Muscle of arm (tissue), 12 donors: ENCODE measurements around the gene HIVEP3. TPM values are rescaled to one million over a fixed set of nuclear protein-coding genes. Genes with fewer than 3 reads are reported as not detected.
A peak's percentile ranks its signal among the peaks of the same experiment; 100 is the strongest.

ENCODE experiments used
- DNase-seq: peaks from one replicate; pipeline ENCODE4 v3.0.0-alpha.2; 2013
- polyA plus RNA-seq, 12 donors: library from polyadenylated mRNA; unstranded; fragments of 120-200 nt; gene quantifications; one replicate each; pipeline ENCODE4 v1.2.1, GENCODE V29; 2013; ENCODE audit not compliant: insufficient read length in 12 of 12

The HIVEP3 gene
- polyA plus RNA-seq, 12 donors = 1.9 to 3.7 (median 2.3) TPM; not detected in 1

GRCh38 chr1:41683681-41684500, 234.8 kb downstream of the HIVEP3 start:
- no peak for DNase-seq

- no peak for DNase-seq
These were observed 235.7 kb downstream of the HIVEP3 start for GRCh38 chr1:41682845-41683625.

- DNase-seq = no peak
These were observed 236.6 kb downstream of the HIVEP3 start for GRCh38 chr1:41682149-41682548.

GRCh38 chr1:41681331-41682098, 237.2 kb downstream of the HIVEP3 start:
- DNase-seq = no peak

- no peak for DNase-seq
These were observed 238.7 kb downstream of the HIVEP3 start for GRCh38 chr1:41679994-41680393.

- DNase-seq = no peak
These were observed 239.2 kb downstream of the HIVEP3 start for GRCh38 chr1:41679531-41679930.

GRCh38 chr1:41678111-41678878, 240.4 kb downstream of the HIVEP3 start:
- peak; percentile 55 for DNase-seq

- peak; percentile 66 for DNase-seq
These were observed 241.1 kb downstream of the HIVEP3 start for GRCh38 chr1:41677620-41678019.

- no peak for DNase-seq
These were observed 243.3 kb downstream of the HIVEP3 start for GRCh38 chr1:41675401-41675800.

- DNase-seq = no peak
These were observed 244.2 kb downstream of the HIVEP3 start for GRCh38 chr1:41674522-41674921.

- DNase-seq = no peak
These were observed 244.9 kb downstream of the HIVEP3 start for GRCh38 chr1:41673806-41674205.

GRCh38 chr1:41673378-41673777, 245.3 kb downstream of the HIVEP3 start:
- no peak for DNase-seq

- DNase-seq = peak; percentile 70
These were observed 245.9 kb downstream of the HIVEP3 start for GRCh38 chr1:41672641-41673361.

GRCh38 chr1:41672173-41672572, 246.5 kb downstream of the HIVEP3 start:
- no peak for DNase-seq

GRCh38 chr1:41671116-41671755, 247.5 kb downstream of the HIVEP3 start:
- no peak for DNase-seq

- DNase-seq = no peak
These were observed 248.3 kb downstream of the HIVEP3 start for GRCh38 chr1:41670217-41670957.

- DNase-seq = no peak
These were observed 249.8 kb downstream of the HIVEP3 start for GRCh38 chr1:41668967-41669366.

GRCh38 chr1:41668054-41668660, 250.6 kb downstream of the HIVEP3 start:
- no peak for DNase-seq
